ENCODE measurements around the gene EVA1A. TPM values are rescaled to one million over a fixed set of nuclear protein-coding genes. Genes with fewer than 3 reads are reported as not detected.
A peak's percentile ranks its signal among the peaks of the same experiment; 100 is the strongest.

The EVA1A gene, protein sequence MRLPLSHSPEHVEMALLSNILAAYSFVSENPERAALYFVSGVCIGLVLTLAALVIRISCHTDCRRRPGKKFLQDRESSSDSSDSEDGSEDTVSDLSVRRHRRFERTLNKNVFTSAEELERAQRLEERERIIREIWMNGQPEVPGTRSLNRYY
- total RNA-seq: not detected

DNA sequence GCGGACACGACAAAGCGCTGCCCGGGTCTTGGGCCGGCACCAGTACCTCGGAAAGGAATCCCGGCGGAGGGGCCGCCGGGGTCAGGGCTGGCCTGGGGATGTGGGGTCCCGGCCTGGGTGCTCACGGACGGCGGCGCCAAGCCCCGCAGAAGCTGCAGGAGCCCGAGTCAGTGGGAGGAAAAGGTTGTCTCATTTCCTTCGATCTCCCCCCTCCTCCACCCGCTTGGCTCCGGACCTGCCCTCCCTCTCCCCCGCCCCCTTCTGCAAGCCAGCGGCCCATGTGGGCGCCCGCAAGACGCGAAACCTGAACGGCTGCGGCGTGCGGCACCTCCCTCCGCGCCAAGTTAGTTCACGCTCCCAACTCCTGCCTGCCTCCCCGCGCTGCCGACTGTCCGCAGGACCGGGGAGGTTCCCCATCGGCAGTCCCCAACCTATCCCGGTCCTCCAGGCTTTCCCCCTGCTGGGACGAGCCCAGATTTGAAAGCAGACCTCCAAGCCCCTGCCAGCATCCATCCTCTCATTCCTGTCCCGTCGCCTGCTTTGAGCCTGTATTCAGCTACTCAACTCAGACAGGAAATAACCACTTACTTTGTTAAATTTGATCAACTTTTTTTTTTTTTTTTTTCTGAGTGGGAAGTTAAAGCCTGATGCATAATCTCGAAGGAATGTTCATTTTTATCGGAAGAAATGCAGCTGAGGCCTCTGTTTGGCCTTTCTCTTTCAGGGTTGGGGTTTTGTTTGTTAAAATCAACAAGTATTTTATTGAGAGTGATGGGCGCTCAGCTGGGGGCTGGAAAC, at the start of gene EVA1A:
Gene EVA1A (minus strand): TSS at position 172 of the 798 bp plus-strand sequence. CDS start 42,799 bp downstream, outside the sequence.
- 3 to 9% methylated on average over 5 to 43 of the region's 46 CpGs for WGBS, 2 donors (ENCODE audit: low coverage in 1 of 2)
- H3K4me1 ChIP-seq: peaks cover 0 to 12% (median 3%) of the 10 kb centered on the region in 4 donors

DNA sequence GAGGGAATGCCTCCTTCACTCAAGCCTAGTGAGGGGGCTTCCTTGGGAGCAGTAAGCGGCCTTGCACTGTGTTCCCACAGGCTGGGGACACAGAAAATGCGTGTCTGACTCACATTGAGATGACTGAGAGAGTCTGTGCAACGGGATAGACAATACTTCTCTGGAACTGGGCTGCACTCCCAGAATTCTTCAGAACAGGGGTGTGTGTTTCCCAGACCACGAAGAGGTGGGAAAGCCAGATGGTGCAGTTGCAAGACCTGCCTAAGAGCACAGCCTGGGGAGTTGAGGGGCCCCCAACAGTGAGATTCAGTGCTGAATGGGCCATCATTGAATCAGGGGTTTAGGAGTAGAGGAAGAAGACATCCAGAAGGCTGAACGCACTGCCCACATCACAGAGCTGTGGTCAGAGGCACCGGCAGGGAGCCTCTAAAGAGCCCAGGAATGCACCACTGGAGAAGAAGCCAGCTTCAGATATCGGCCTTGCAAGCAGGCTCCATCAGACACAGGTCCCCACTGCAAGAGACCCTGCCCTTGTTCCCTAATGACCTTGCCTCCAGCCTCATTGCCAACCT, 49.3 kb upstream of the EVA1A start:
- no peak overlapping the region for H3K27ac ChIP-seq
- intact Hi-C loops (cut with DNase I; ENCODE audit: low total_unique reads): no loop called here
- in situ Hi-C loops (cut with MboI; ENCODE audit: low pct_ligation_motif_present in 1 of 4, low pct_unique_long_range_greater_than_20kb in 1 of 4, low sequenced_read_pairs in 3 of 4): loop anchor here (25.0 kb wide), 2 partner anchors 698 to 923 kb away; no protein-coding TSS in a partner anchor
- no peak overlapping the region for H3K4me3 ChIP-seq
- H3K4me1 ChIP-seq: peaks cover 3 to 4% (median 3%) of the 10 kb centered on the region in 4 donors
- TF ChIP-seq, protein P1, sequence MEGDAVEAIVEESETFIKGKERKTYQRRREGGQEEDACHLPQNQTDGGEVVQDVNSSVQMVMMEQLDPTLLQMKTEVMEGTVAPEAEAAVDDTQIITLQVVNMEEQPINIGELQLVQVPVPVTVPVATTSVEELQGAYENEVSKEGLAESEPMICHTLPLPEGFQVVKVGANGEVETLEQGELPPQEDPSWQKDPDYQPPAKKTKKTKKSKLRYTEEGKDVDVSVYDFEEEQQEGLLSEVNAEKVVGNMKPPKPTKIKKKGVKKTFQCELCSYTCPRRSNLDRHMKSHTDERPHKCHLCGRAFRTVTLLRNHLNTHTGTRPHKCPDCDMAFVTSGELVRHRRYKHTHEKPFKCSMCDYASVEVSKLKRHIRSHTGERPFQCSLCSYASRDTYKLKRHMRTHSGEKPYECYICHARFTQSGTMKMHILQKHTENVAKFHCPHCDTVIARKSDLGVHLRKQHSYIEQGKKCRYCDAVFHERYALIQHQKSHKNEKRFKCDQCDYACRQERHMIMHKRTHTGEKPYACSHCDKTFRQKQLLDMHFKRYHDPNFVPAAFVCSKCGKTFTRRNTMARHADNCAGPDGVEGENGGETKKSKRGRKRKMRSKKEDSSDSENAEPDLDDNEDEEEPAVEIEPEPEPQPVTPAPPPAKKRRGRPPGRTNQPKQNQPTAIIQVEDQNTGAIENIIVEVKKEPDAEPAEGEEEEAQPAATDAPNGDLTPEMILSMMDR (IDR thresholded peaks at IDR 0.05): no peak
- TF ChIP-seq POLR2AphosphoS5 (IDR thresholded peaks at IDR 0.05) (no peak), POLR2A (IDR thresholded peaks at IDR 0.05) (no peak), EP300 (IDR thresholded peaks at IDR 0.05; ENCODE audit: low read depth) (no peak)
- peaks cover 34% of the 10 kb centered on the region for H3K27me3 ChIP-seq
- DNase-seq: no peak
- no peaks in the 10 kb centered on the region for H3K9me3 ChIP-seq
- WGBS, 2 donors (ENCODE audit: low coverage in 1 of 2): 65 to 90% methylated on average over 2 to 7 of the region's 7 CpGs
- no peaks in the 10 kb centered on the region for H3K36me3 ChIP-seq

More for the DNA sequence above, at the start of gene EVA1A:
- intact Hi-C loops (cut with DNase I; ENCODE audit: low total_unique reads) (no loop called here), in situ Hi-C loops (cut with MboI; ENCODE audit: low pct_ligation_motif_present in 1 of 4, low pct_unique_long_range_greater_than_20kb in 1 of 4, low sequenced_read_pairs in 3 of 4) (no loop called here)
- peaks cover 38% of the 10 kb centered on the region for H3K27me3 ChIP-seq
- no peaks in the 10 kb centered on the region for H3K9me3 ChIP-seq
- H3K36me3 ChIP-seq: no peaks in the 10 kb centered on the region
- TF ChIP-seq POLR2A (IDR thresholded peaks at IDR 0.05) (no peak), EP300 (IDR thresholded peaks at IDR 0.05; ENCODE audit: low read depth) (no peak), POLR2AphosphoS5 (IDR thresholded peaks at IDR 0.05) (no peak)
- TF ChIP-seq, protein P1 (IDR thresholded peaks at IDR 0.05): no peak
- peak within 1 kb of the TSS in 2 of 4 donors; percentile 13 to 34 for H3K27ac ChIP-seq
- DNase-seq: peak; percentile 10
- peak within 1 kb of the TSS; percentile 3 to 48 (median 26) for H3K4me3 ChIP-seq

DNA sequence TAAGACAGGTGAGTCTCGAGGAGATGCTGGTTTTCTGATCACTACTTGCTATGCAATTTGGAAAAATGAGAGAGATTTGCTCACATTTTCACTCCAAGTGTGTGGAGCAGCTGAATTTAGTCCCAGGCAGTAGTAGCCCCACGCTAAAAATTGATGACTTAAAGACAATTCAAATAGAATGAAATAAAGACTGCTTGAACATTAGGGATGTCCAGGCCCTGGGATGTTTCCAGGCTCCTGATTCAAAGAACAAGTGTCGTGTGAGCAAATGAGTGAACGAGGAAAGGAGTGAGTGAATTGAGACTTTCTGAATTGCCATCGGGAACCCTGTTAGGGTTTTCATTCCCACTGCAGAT, 48.6 kb upstream of the EVA1A start:
- Histone ChIP-seq H3K27ac (no peak overlapping the region), H3K4me1 (peaks cover 3 to 4% (median 3%) of the 10 kb centered on the region in 4 donors), H3K4me3 (no peak overlapping the region), H3K27me3 (peaks cover 34% of the 10 kb centered on the region), H3K36me3 (no peaks in the 10 kb centered on the region), H3K9me3 (no peaks in the 10 kb centered on the region)
- WGBS, 2 donors (ENCODE audit: low coverage in 1 of 2): 42 to 60% methylated on average over 3 to 5 of the region's 5 CpGs
- TF ChIP-seq, protein P1 (IDR thresholded peaks at IDR 0.05): no peak
- no peak for TF ChIP-seq POLR2AphosphoS5 (IDR thresholded peaks at IDR 0.05)
- TF ChIP-seq POLR2A (IDR thresholded peaks at IDR 0.05): no peak
- no peak for TF ChIP-seq EP300 (IDR thresholded peaks at IDR 0.05; ENCODE audit: low read depth)
- DNase-seq: no peak
- in situ Hi-C loops (cut with MboI; ENCODE audit: low pct_ligation_motif_present in 1 of 4, low pct_unique_long_range_greater_than_20kb in 1 of 4, low sequenced_read_pairs in 3 of 4) (loop anchor here (25.0 kb wide), 2 partner anchors 697 to 922 kb away; no protein-coding TSS in a partner anchor), intact Hi-C loops (cut with DNase I; ENCODE audit: low total_unique reads) (no loop called here)

Data from transverse colon (tissue), 4 donors.